ENCODE measurements around the gene ENTPD8.

The ENTPD8 gene

DNA sequence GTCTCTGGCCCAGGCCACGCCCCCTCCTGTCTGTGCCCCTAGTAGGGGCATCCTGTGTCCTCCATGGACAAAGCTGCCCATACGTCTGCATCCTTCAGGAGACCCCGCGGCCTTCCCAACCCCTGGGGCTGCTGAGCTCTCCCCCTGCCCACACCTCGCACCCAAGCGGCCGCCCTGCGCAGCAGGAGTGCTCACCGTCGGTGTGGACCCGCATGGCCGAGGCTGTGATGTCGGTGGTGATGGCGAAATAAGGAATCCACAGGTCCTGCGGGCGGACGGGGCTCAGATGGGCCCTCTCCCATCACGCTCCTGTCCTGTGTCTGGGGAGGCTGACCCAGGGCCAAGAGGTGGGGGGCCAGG is 22.8 kb upstream of the ENTPD8 start:
- no peak for TF ChIP-seq SPI1 (IDR thresholded peaks at IDR 0.05; ENCODE audit: borderline replicate concordance, low read depth)
- no peak for TF ChIP-seq GABPA (IDR thresholded peaks at IDR 0.05; ENCODE audit: low read depth)
- no peak for TF ChIP-seq REST (IDR thresholded peaks at IDR 0.05; ENCODE audit: insufficient replicate concordance, low read depth)
- no peak for TF ChIP-seq CTCF (IDR thresholded peaks at IDR 0.05; ENCODE audit: insufficient read depth, low read length)
- no peak for TF ChIP-seq POLR2AphosphoS5 (IDR thresholded peaks at IDR 0.05; ENCODE audit: low read depth)
- Histone ChIP-seq H3K27me3 (ENCODE audit: insufficient read depth, poor library complexity, severe bottlenecking) (no peaks in the 10 kb centered on the region), H3K4me3 (replicated peaks; ENCODE audit: insufficient read depth, low read length) (no peak overlapping the region), H3K27ac (replicated peaks) (no peak overlapping the region)
- DNase-seq (ENCODE audit: low read depth in 1 of 2, low spot score in 1 of 2), result no peak

- Histone ChIP-seq H3K4me3 (replicated peaks; ENCODE audit: insufficient read depth, low read length) (no peak overlapping the region), H3K27ac (replicated peaks) (no peak overlapping the region), H3K27me3 (ENCODE audit: insufficient read depth, poor library complexity, severe bottlenecking) (no peaks in the 10 kb centered on the region)
- TF ChIP-seq SPI1 (IDR thresholded peaks at IDR 0.05; ENCODE audit: borderline replicate concordance, low read depth) (no peak), REST (IDR thresholded peaks at IDR 0.05; ENCODE audit: insufficient replicate concordance, low read depth) (no peak), POLR2AphosphoS5 (IDR thresholded peaks at IDR 0.05; ENCODE audit: low read depth) (no peak), CTCF (IDR thresholded peaks at IDR 0.05; ENCODE audit: insufficient read depth, low read length) (no peak), GABPA (IDR thresholded peaks at IDR 0.05; ENCODE audit: low read depth) (no peak)
- DNase-seq (ENCODE audit: low read depth in 1 of 2, low spot score in 1 of 2), result no peak
Observed at GRCh38 chr9:137462986-137463930, 22.1 kb upstream of the ENTPD8 start.

GRCh38 chr9:137462396-137462985 is 21.3 kb upstream of the ENTPD8 start:
- no peak for TF ChIP-seq REST (IDR thresholded peaks at IDR 0.05; ENCODE audit: insufficient replicate concordance, low read depth)
- TF ChIP-seq GABPA (IDR thresholded peaks at IDR 0.05; ENCODE audit: low read depth), result no peak
- TF ChIP-seq POLR2AphosphoS5 (IDR thresholded peaks at IDR 0.05; ENCODE audit: low read depth), result no peak
- TF ChIP-seq SPI1 (IDR thresholded peaks at IDR 0.05; ENCODE audit: borderline replicate concordance, low read depth), result no peak
- no peak for TF ChIP-seq CTCF (IDR thresholded peaks at IDR 0.05; ENCODE audit: insufficient read depth, low read length)
- H3K27ac ChIP-seq (replicated peaks), result no peak overlapping the region
- H3K4me3 ChIP-seq (replicated peaks; ENCODE audit: insufficient read depth, low read length), result no peak overlapping the region
- DNase-seq (ENCODE audit: low read depth in 1 of 2, low spot score in 1 of 2), result no peak
- H3K27me3 ChIP-seq (ENCODE audit: insufficient read depth, poor library complexity, severe bottlenecking), result no peaks in the 10 kb centered on the region
